LNCAP (cell line): ENCODE data around the gene TNIP1.
A peak's percentile ranks its signal among the peaks of the same experiment; 100 is the strongest.

ENCODE experiments used
- CTCF ChIP-seq: fragments of 450-650 bp; IDR thresholded peaks from 2 replicates; pipeline ENCODE4 v1.5.1; 2017; ENCODE audit warnings: mild to moderate bottlenecking

Gene TNIP1

GRCh38 chr5:151051931-151052608 lies 28.8 kb downstream of the TNIP1 start:
- TF ChIP-seq CTCF: no peak

GRCh38 chr5:151051066-151051930 lies 29.5 kb downstream of the TNIP1 start:
- TF ChIP-seq CTCF: peak; percentile 94

GRCh38 chr5:151048526-151048925 lies 32.3 kb downstream of the TNIP1 start:
- peak; percentile 24; the same call in 1 of the 2 replicates for TF ChIP-seq CTCF

- peak; percentile 77 for TF ChIP-seq CTCF
These were observed 32.9 kb downstream of the TNIP1 start for GRCh38 chr5:151047814-151048425.

GRCh38 chr5:151042453-151043093 lies 38.3 kb downstream of the TNIP1 start:
- no peak for TF ChIP-seq CTCF

GRCh38 chr5:151041577-151042268 lies 39.1 kb downstream of the TNIP1 start:
- TF ChIP-seq CTCF: no peak
